ENCODE measurements around the gene SH2D2A.

SH2D2A gene

GRCh38 chr1:156816561-156817328 lies at the start of gene SH2D2A:
Gene SH2D2A (minus strand): TSS chr1:156816848. CDS start chr1:156816708, 140 bp downstream.
- DNase-seq (ENCODE audit: low read depth in 1 of 2, low spot score in 1 of 2), result peak; percentile 78 to 90

GRCh38 chr1:156865865-156866248 lies 49.2 kb upstream of the SH2D2A start:
- DNase-seq (ENCODE audit: low read depth in 1 of 2, low spot score in 1 of 2), result no peak

- DNase-seq (ENCODE audit: low read depth in 1 of 2, low spot score in 1 of 2), result no peak
These were observed 48.6 kb upstream of the SH2D2A start for GRCh38 chr1:156865258-156865657.

- no peak for DNase-seq (ENCODE audit: low read depth in 1 of 2, low spot score in 1 of 2)
These were observed 48.1 kb upstream of the SH2D2A start for GRCh38 chr1:156864796-156865195.

GRCh38 chr1:156863631-156864030 lies 47.0 kb upstream of the SH2D2A start:
- no peak for DNase-seq (ENCODE audit: low read depth in 1 of 2, low spot score in 1 of 2)

GRCh38 chr1:156862997-156863599 lies 46.5 kb upstream of the SH2D2A start:
- DNase-seq (ENCODE audit: low read depth in 1 of 2, low spot score in 1 of 2), result no peak

- no peak for DNase-seq (ENCODE audit: low read depth in 1 of 2, low spot score in 1 of 2)
These were observed 45.9 kb upstream of the SH2D2A start for GRCh38 chr1:156862584-156862983.

- DNase-seq (ENCODE audit: low read depth in 1 of 2, low spot score in 1 of 2), result peak in 1 of 2 donors; percentile 29
These were observed 44.2 kb upstream of the SH2D2A start, which contains the start of gene NTRK1 for GRCh38 chr1:156860628-156861423. Gene NTRK1 (plus strand): TSS chr1:156860865. CDS start chr1:156860935, 70 bp downstream.

- DNase-seq (ENCODE audit: low read depth in 1 of 2, low spot score in 1 of 2), result peak; percentile 33 to 49
These were observed 43.5 kb upstream of the SH2D2A start for GRCh38 chr1:156860113-156860627.

- no peak for DNase-seq (ENCODE audit: low read depth in 1 of 2, low spot score in 1 of 2)
These were observed 43.0 kb upstream of the SH2D2A start for GRCh38 chr1:156859523-156860112.

GRCh38 chr1:156858959-156859522 lies 42.4 kb upstream of the SH2D2A start, which contains the start of gene INSRR:
Gene INSRR (minus strand): TSS chr1:156859117. CDS start chr1:156858621, 496 bp downstream.
- no peak for DNase-seq (ENCODE audit: low read depth in 1 of 2, low spot score in 1 of 2)

- no peak for DNase-seq (ENCODE audit: low read depth in 1 of 2, low spot score in 1 of 2)
These were observed 41.9 kb upstream of the SH2D2A start for GRCh38 chr1:156858555-156858956.

- no peak for DNase-seq (ENCODE audit: low read depth in 1 of 2, low spot score in 1 of 2)
These were observed 40.9 kb upstream of the SH2D2A start for GRCh38 chr1:156857532-156857931.

GRCh38 chr1:156856282-156856785 lies 39.7 kb upstream of the SH2D2A start:
- DNase-seq (ENCODE audit: low read depth in 1 of 2, low spot score in 1 of 2), result no peak

GRCh38 chr1:156854634-156855033 lies 38.0 kb upstream of the SH2D2A start:
- DNase-seq (ENCODE audit: low read depth in 1 of 2, low spot score in 1 of 2), result no peak

GRCh38 chr1:156853761-156854160 lies 37.1 kb upstream of the SH2D2A start:
- no peak for DNase-seq (ENCODE audit: low read depth in 1 of 2, low spot score in 1 of 2)

- DNase-seq (ENCODE audit: low read depth in 1 of 2, low spot score in 1 of 2), result no peak
These were observed 35.8 kb upstream of the SH2D2A start for GRCh38 chr1:156852418-156852874.

GRCh38 chr1:156851779-156852417 lies 35.2 kb upstream of the SH2D2A start:
- no peak for DNase-seq (ENCODE audit: low read depth in 1 of 2, low spot score in 1 of 2)

GRCh38 chr1:156849151-156849496 lies 32.5 kb upstream of the SH2D2A start:
- DNase-seq (ENCODE audit: low read depth in 1 of 2, low spot score in 1 of 2), result no peak

Measured in stimulated activated CD4-positive, alpha-beta T cell treated with anti-CD3 and anti-CD28 coated beads, Interleukin-15, amount 100 ng/mL, for 1 hour (primary cell).